Endodermal cell (in vitro differentiated cells): ENCODE measurements around the gene SORCS1. TPM values are rescaled to one million over a fixed set of nuclear protein-coding genes. Genes with fewer than 3 reads are reported as not detected.
A peak's percentile ranks its signal among the peaks of the same experiment; 100 is the strongest.

Source experiments
- DNase-seq: peaks from one replicate; pipeline ENCODE4 v3.0.0-alpha.2; 2017
- H3K27ac ChIP-seq: 2 replicates; pipeline ENCODE4 v1.5.1; 2013; ENCODE audit warnings: mild to moderate bottlenecking, low read depth, low read length, moderate library complexity
- H3K27me3 ChIP-seq: 2 replicates; pipeline ENCODE4 v1.6.1; 2013; ENCODE audit warnings: mild to moderate bottlenecking, low read length, moderate library complexity; ENCODE audit not compliant: insufficient read depth, control insufficient read depth, poor library complexity, severe bottlenecking
- H3K36me3 ChIP-seq: 2 replicates; pipeline ENCODE4 v1.7.0; 2013; ENCODE audit warnings: mild to moderate bottlenecking, low read length, moderate library complexity; ENCODE audit not compliant: control insufficient read depth, insufficient read depth
- H3K4me1 ChIP-seq: one replicate; pipeline ENCODE4 v1.7.0; 2013; ENCODE audit warnings: low read length; ENCODE audit not compliant: control insufficient read depth, insufficient read depth
- H3K4me3 ChIP-seq: 2 replicates; pipeline ENCODE4 v1.5.1; 2013; ENCODE audit warnings: mild to moderate bottlenecking, low read length, moderate library complexity
- H3K9ac ChIP-seq: 2 replicates; pipeline ENCODE4 v1.6.1; 2013; ENCODE audit warnings: mild to moderate bottlenecking, low read length, moderate library complexity; ENCODE audit not compliant: poor library complexity, severe bottlenecking; ENCODE audit errors: extremely low read depth
- H3K9me3 ChIP-seq: 2 replicates; pipeline ENCODE4 v1.6.1; 2013; ENCODE audit warnings: mild to moderate bottlenecking, low read length, moderate library complexity; ENCODE audit not compliant: control insufficient read depth
- H3K27ac Mint-ChIP-seq: 2 replicates; pipeline ENCODE4 v1.8.0; 2020; ENCODE audit warnings: mixed read lengths
- H3K27me3 Mint-ChIP-seq: 2 replicates; pipeline ENCODE4 v1.8.0; 2021; ENCODE audit warnings: mild to moderate bottlenecking, mixed read lengths; ENCODE audit not compliant: insufficient read depth
- H3K36me3 Mint-ChIP-seq: 2 replicates; pipeline ENCODE4 v1.8.0; 2020; ENCODE audit warnings: low read depth, mixed read lengths
- H3K4me1 Mint-ChIP-seq: 2 replicates; pipeline ENCODE4 v1.8.0; 2020; ENCODE audit warnings: mixed read lengths
- H3K4me3 Mint-ChIP-seq: 2 replicates; pipeline ENCODE4 v1.8.0; 2020; ENCODE audit warnings: mild to moderate bottlenecking, moderate library complexity, mixed read lengths
- H3K9me3 Mint-ChIP-seq: 2 replicates; pipeline ENCODE4 v1.8.0; 2020; ENCODE audit warnings: mild to moderate bottlenecking, mixed read lengths
- CTCF ChIP-seq: fragments of 200-600 bp; sonication (generic); conservative IDR thresholded peaks from 2 replicates; pipeline ENCODE4 v1.5.0; 2021; ENCODE audit warnings: antibody characterized with exemption, mild to moderate bottlenecking
- WGBS, 2 experiments: methylation state at CpG; one replicate each; pipeline versions ENCODE4 v1.1.5 to v1.1.7; 2013; ENCODE audit warnings: missing lambda C conversion rate in 2 of 2, mixed read lengths in 1 of 2; ENCODE audit not compliant: insufficient coverage in 1 of 2, insufficient read length in 1 of 2; 5-methylcytosine and 5-hydroxymethylcytosine counted together
- long read RNA-seq, 4 experiments: library from polyadenylated mRNA in 2 of 4; library from RNA in 1 of 4; library from capped mRNA in 1 of 4; stranded (forward) in 3 of 4; unstranded in 1 of 4; transcript quantifications; one replicate each; pipeline ENCODE4 v2.0.0, GENCODE V29; 2020 to 2021; ENCODE audit warnings: inconsistent platforms in 1 of 4
- polyA plus RNA-seq, 2 experiments: library from polyadenylated mRNA; stranded (reverse); fragments of 50-300 nt; gene quantifications; one replicate each; pipeline ENCODE4 v1.2.3, GENCODE V29; 2013
- total RNA-seq, 2 donors: library from RNA; stranded (reverse); fragmentation: NEBNext Ultra II Directional in 1 of 2; extraction: Animal tissue kit (Norgen Biotek cat#: 25700) in 1 of 2; gene quantifications; 2 replicates in 1 of 2; 3 replicates in 1 of 2; pipeline ENCODE4 v1.2.1, GENCODE V29; 2021

Gene SORCS1
- total RNA-seq: 10 to 100 TPM; 57.4 to 79.6 TPM
- 7.2 TPM for polyA plus RNA-seq (2013, experiment 1 of 2)
- 11.8 TPM for polyA plus RNA-seq (2013, experiment 2 of 2)
- long read RNA-seq, experiment 1, full-length matches to known transcripts: 1 of 21 reads
- long read RNA-seq, experiment 1, partial matches to known transcripts: 2 of 21 reads
- long read RNA-seq, experiment 1, other reads (novel, unspliced or antisense): 18 of 21 reads
- long read RNA-seq, experiment 2, full-length matches to known transcripts: 10 of 79 reads
- long read RNA-seq, experiment 2, partial matches to known transcripts: 16 of 79 reads
- long read RNA-seq, experiment 2, other reads (novel, unspliced or antisense): 53 of 79 reads
- long read RNA-seq, experiment 3, full-length matches to known transcripts: 5 of 26 reads
- long read RNA-seq, experiment 3, partial matches to known transcripts: 8 of 26 reads
- long read RNA-seq, experiment 3, other reads (novel, unspliced or antisense): 13 of 26 reads
- long read RNA-seq, experiment 4, partial matches to known transcripts: 1 of 5 reads
- long read RNA-seq, experiment 4, other reads (novel, unspliced or antisense): 4 of 5 reads

GRCh38 chr10:107163881-107164861, at the start of gene SORCS1:
Gene SORCS1, minus strand, starts transcription at chr10:107164706.
- peaks cover 40% of the 10 kb centered on the region for H3K4me1 Mint-ChIP-seq
- H3K36me3 Mint-ChIP-seq: no peaks in the 10 kb centered on the region
- peak; percentile 86 for DNase-seq
- no peaks in the 10 kb centered on the region for H3K9me3 Mint-ChIP-seq
- H3K36me3 ChIP-seq: peaks cover 20% of the 10 kb centered on the region
- TF ChIP-seq CTCF: no peak
- no peaks in the 10 kb centered on the region for H3K27me3 ChIP-seq
- H3K27ac Mint-ChIP-seq: peak within 1 kb of the TSS; percentile 53
- no peaks in the 10 kb centered on the region for H3K9me3 ChIP-seq
- WGBS, 2 experiments: 0 to 1% methylated on average over 18 to 105 of the region's 105 CpGs
- H3K9ac ChIP-seq: peak within 1 kb of the TSS; percentile 56
- H3K4me3 Mint-ChIP-seq: peak within 1 kb of the TSS; percentile 88
- peaks cover 2% of the 10 kb centered on the region for H3K4me1 ChIP-seq
- H3K27me3 Mint-ChIP-seq: peaks cover 36% of the 10 kb centered on the region
- no peak within 1 kb of the TSS for H3K27ac ChIP-seq
- peak within 1 kb of the TSS; percentile 96 for H3K4me3 ChIP-seq

DNA sequence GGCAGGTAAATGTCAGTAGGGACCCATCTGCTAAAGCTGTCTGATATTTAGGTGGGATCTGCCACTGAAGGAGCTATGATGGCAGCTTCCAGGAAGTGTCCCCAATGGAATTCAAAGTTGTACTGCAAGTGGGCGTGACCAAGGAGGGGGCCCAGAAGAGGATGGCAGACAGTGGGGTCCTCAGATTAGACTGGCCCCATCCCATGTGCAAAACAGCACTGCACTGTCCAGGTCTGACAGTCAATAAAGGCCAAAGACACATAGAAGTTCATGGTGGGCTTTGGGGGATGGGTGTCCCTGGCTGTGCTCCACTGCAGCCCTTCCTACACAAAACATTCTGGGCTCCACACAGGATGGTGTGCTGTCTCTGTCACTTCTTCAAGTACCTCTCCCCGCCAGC, 49.8 kb upstream of the SORCS1 start:
- no peaks in the 10 kb centered on the region for H3K9me3 Mint-ChIP-seq
- no peaks in the 10 kb centered on the region for H3K4me1 Mint-ChIP-seq
- Histone ChIP-seq H3K36me3 (no peaks in the 10 kb centered on the region), H3K27ac (no peak overlapping the region), H3K27me3 (no peaks in the 10 kb centered on the region), H3K4me1 (no peaks in the 10 kb centered on the region), H3K9ac (no peak overlapping the region), H3K9me3 (no peaks in the 10 kb centered on the region), H3K4me3 (no peak overlapping the region)
- H3K4me3 Mint-ChIP-seq: no peak overlapping the region
- TF ChIP-seq CTCF: no peak
- no peak overlapping the region for H3K27ac Mint-ChIP-seq
- no peak for DNase-seq
- H3K27me3 Mint-ChIP-seq: no peaks in the 10 kb centered on the region
- H3K36me3 Mint-ChIP-seq: no peaks in the 10 kb centered on the region
- 90 to 92% methylated on average over 2 of the region's 2 CpGs for WGBS, 2 experiments

DNA sequence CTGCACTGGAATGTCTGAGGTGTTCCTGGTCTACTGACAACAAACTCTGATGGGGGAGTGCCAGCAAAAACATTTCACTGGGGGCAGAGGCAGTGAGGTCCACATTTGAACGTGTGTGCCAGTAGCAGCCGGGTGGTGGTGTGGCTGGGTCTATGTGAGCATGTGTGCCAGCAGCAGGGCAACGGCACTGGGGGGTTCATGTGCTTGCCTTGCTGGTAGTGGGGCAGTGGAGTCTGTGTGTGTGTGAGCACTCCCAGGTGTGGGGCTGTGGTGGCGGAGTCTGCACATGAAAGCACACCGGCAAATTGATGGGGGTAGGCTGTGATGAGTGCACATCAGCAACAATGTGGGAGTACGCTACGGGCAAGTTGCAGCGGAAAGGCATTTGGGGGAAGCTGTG, 49.4 kb upstream of the SORCS1 start:
- H3K9me3 Mint-ChIP-seq: no peaks in the 10 kb centered on the region
- H3K27ac ChIP-seq: no peak overlapping the region
- no peak for TF ChIP-seq CTCF
- no peak overlapping the region for H3K4me3 Mint-ChIP-seq
- H3K9me3 ChIP-seq: no peaks in the 10 kb centered on the region
- no peaks in the 10 kb centered on the region for H3K36me3 ChIP-seq
- no peaks in the 10 kb centered on the region for H3K4me1 Mint-ChIP-seq
- no peaks in the 10 kb centered on the region for H3K4me1 ChIP-seq
- no peak overlapping the region for H3K27ac Mint-ChIP-seq
- no peak overlapping the region for H3K4me3 ChIP-seq
- H3K27me3 Mint-ChIP-seq: no peaks in the 10 kb centered on the region
- WGBS, 2 experiments: 92 to 97% methylated on average over 3 to 8 of the region's 8 CpGs
- DNase-seq: no peak
- H3K36me3 Mint-ChIP-seq: no peaks in the 10 kb centered on the region
- no peaks in the 10 kb centered on the region for H3K27me3 ChIP-seq
- no peak overlapping the region for H3K9ac ChIP-seq
